ENCODE data around the gene AGK. TPM values are rescaled to one million over a fixed set of nuclear protein-coding genes. Genes with fewer than 3 reads are reported as not detected.

The AGK gene
- total RNA-seq, 4 donors from 2014 or later, result 11.8 to 73.8 (median 38.4) TPM

DNA sequence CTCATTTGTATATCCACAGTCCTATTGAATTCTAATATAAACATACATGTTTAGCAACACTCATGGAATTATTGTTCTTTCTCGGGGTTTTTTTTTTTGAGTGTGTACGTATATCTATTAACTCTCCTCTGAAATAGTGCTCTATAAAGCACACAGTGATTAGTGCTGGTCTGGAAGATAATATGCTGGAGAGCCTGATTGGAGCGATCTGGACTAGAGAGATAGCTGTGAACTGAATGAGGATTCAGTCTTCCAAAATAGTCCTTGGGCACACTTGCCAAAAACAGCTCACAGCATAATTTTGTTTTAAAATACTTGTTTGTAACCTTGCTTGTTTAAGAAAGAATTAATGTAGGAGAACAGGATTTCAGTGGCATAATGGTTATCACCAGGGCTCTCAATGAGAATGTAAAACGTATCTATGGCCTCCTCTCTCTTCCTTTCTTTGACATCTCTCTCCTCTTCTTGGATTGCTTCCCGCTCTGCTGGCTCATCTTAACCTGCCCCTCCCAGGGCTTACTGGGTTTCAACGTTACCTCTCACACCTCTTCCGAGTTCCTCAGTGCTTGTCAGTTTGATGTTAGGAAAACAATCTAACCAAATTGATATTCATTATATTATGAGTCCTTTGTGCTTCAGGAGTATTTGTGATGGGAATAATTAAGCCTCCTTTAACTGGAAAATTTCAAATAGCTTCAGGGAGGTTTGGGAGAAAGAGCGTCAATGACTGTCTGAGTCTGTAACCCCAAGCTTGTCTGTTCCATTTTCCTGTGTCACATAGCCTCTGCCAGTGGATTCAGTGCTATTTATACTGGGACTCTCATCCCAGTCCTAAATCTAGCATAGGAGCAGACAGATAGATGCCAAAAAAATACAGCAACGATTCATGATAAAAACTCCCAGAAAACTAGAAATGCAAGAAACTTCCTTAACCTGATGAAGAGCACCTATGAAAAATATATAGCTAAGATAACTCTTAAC lies 16.2 kb upstream of the AGK start:
- intact Hi-C loops (cut with DNase I; ENCODE audit: low total_unique reads), result no loop called here
- Histone ChIP-seq H3K9me3 (no peaks in the 10 kb centered on the region), H3K27me3 (no peaks in the 10 kb centered on the region), H3K4me1 (no peaks in the 10 kb centered on the region), H3K36me3 (no peaks in the 10 kb centered on the region), H3K27ac (no peak overlapping the region), H3K4me3 (no peak overlapping the region)
- no peak for TF ChIP-seq POLR2A (IDR thresholded peaks at IDR 0.05)
- TF ChIP-seq, protein P1, sequence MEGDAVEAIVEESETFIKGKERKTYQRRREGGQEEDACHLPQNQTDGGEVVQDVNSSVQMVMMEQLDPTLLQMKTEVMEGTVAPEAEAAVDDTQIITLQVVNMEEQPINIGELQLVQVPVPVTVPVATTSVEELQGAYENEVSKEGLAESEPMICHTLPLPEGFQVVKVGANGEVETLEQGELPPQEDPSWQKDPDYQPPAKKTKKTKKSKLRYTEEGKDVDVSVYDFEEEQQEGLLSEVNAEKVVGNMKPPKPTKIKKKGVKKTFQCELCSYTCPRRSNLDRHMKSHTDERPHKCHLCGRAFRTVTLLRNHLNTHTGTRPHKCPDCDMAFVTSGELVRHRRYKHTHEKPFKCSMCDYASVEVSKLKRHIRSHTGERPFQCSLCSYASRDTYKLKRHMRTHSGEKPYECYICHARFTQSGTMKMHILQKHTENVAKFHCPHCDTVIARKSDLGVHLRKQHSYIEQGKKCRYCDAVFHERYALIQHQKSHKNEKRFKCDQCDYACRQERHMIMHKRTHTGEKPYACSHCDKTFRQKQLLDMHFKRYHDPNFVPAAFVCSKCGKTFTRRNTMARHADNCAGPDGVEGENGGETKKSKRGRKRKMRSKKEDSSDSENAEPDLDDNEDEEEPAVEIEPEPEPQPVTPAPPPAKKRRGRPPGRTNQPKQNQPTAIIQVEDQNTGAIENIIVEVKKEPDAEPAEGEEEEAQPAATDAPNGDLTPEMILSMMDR (IDR thresholded peaks at IDR 0.05), result no peak
- DNase-seq, result no peak

DNA sequence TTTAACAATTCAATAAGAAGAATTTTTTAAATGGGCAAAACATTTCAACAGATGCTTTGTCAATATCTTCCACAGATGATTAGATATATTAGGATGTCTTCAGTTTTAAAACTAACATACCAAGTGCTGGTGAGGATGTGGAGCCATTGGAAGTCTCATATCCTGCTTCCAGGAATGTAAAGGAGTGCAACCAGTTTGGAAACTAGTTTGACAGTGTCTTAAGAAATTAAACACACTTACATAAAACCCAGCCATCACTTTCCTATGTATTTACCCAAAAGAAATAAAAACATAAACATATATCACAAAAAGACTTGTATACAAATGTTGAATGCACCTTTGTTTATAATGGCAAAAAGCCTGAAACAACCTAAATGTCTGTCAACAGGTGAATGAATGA lies 13.3 kb upstream of the AGK start:
- DNase-seq, result no peak
- TF ChIP-seq, protein P1 (IDR thresholded peaks at IDR 0.05), result no peak
- no peak for TF ChIP-seq POLR2A (IDR thresholded peaks at IDR 0.05)
- Histone ChIP-seq H3K9me3 (no peaks in the 10 kb centered on the region), H3K4me3 (no peak overlapping the region), H3K27ac (no peak overlapping the region), H3K36me3 (no peaks in the 10 kb centered on the region), H3K4me1 (no peaks in the 10 kb centered on the region), H3K27me3 (no peaks in the 10 kb centered on the region)
- intact Hi-C loops (cut with DNase I; ENCODE audit: low total_unique reads), result no loop called here

DNA sequence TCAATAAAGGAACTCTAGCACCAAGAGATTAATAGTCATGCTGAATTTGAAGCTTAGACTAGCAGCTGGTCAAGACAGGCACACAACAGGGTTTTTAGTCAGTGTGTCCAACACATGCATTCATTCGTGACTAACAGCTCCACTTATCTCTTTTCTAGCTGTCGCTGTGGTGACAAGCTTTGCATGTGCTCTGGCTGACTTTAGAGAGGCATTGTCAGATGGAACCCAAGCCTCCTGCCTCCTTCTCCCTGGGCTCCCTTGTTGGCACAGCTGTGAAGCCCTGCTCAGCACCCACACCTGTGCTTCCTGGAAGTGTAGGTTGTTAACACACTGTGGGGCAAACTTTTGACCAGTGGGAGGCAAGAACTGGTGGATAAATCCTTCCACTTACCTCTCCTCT lies 9.8 kb upstream of the AGK start:
- DNase-seq, result no peak
- Histone ChIP-seq H3K27me3 (no peaks in the 10 kb centered on the region), H3K36me3 (no peaks in the 10 kb centered on the region), H3K27ac (no peak overlapping the region), H3K9me3 (no peaks in the 10 kb centered on the region), H3K4me1 (no peaks in the 10 kb centered on the region), H3K4me3 (no peak overlapping the region)
- no peak for TF ChIP-seq POLR2A (IDR thresholded peaks at IDR 0.05)
- intact Hi-C loops (cut with DNase I; ENCODE audit: low total_unique reads), result no loop called here

DNA sequence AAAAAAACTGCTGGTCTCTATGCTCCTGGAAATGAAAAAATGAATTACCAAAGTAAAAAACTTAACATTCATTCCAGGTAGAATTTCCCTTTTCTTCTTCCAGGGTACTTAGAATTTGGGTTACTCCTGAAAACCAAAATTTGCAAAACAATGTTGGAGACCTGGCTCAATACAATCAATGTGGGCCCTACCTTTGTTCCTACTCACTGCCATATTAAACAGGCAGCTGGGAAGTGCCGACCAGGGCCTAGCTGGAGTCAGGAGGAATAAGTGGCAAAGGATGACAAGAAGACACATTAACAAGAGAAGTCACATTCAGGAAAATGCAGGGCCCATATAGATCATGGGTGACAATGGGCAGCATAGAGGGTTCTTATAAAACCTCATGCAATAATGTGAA lies 6.4 kb upstream of the AGK start:
- no peaks in the 10 kb centered on the region for H3K27me3 ChIP-seq
- no peaks in the 10 kb centered on the region for H3K4me1 ChIP-seq
- H3K36me3 ChIP-seq, result no peaks in the 10 kb centered on the region
- intact Hi-C loops (cut with DNase I; ENCODE audit: low total_unique reads), result no loop called here
- H3K4me3 ChIP-seq, result no peak overlapping the region
- DNase-seq, result no peak
- TF ChIP-seq POLR2A (IDR thresholded peaks at IDR 0.05), result no peak
- TF ChIP-seq, protein P1 (IDR thresholded peaks at IDR 0.05), result no peak
- H3K27ac ChIP-seq, result no peak overlapping the region
- H3K9me3 ChIP-seq, result no peaks in the 10 kb centered on the region

DNA sequence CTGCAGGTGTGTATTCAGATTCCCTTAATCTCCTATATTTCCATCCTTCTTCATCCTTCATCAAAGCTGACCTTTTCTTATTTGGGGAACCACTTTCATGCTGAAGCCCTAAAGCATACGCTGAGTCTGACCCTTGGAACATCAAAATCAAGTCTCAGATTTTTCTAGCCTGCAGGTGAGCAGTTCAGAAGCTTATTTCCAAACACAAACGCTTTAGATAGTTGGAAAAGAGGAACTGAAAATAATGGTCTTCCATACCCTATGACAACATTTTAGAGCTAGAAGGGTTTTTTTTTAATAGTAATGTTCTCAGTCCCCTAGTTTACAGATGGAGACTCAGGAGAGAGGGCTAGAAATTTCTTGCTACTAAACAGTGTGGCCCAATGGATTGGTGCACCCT lies 1.6 kb upstream of the AGK start:
- Histone ChIP-seq H3K4me3 (no peak overlapping the region), H3K4me1 (no peaks in the 10 kb centered on the region), H3K36me3 (no peaks in the 10 kb centered on the region), H3K27me3 (no peaks in the 10 kb centered on the region), H3K9me3 (no peaks in the 10 kb centered on the region), H3K27ac (no peak overlapping the region)
- DNase-seq, result no peak
- intact Hi-C loops (cut with DNase I; ENCODE audit: low total_unique reads), result no loop called here
- TF ChIP-seq, protein P1 (IDR thresholded peaks at IDR 0.05), result no peak
- TF ChIP-seq POLR2A (IDR thresholded peaks at IDR 0.05), result no peak

Measured in uterus (tissue), 4 donors.